GM13976 (cell line): ENCODE measurements around the gene ELOB.

Source experiments
- DNase-seq: peaks from one replicate; pipeline ENCODE4 v3.0.0; 2012; ENCODE audit warnings: low spot score
- in situ Hi-C: fragments of 300-500 bp; cut with MboI; formaldehyde crosslinking; loops from one replicate; pipeline ENCODE4 v1.12.0; 2022; ENCODE audit warnings: low sequenced_read_pairs, mixed read lengths, inconsistent platforms; ENCODE audit not compliant: unreplicated experiment
- TF ChIP-seq, protein P1 (sequence below): IDR thresholded peaks from 2 replicates; pipeline ENCODE4 v1.5.1; 2012; ENCODE audit warnings: borderline replicate concordance, mild to moderate bottlenecking; ENCODE audit not compliant: insufficient read depth; ENCODE audit errors: extremely low read depth, missing control alignments, control extremely low read depth

The ELOB gene

DNA sequence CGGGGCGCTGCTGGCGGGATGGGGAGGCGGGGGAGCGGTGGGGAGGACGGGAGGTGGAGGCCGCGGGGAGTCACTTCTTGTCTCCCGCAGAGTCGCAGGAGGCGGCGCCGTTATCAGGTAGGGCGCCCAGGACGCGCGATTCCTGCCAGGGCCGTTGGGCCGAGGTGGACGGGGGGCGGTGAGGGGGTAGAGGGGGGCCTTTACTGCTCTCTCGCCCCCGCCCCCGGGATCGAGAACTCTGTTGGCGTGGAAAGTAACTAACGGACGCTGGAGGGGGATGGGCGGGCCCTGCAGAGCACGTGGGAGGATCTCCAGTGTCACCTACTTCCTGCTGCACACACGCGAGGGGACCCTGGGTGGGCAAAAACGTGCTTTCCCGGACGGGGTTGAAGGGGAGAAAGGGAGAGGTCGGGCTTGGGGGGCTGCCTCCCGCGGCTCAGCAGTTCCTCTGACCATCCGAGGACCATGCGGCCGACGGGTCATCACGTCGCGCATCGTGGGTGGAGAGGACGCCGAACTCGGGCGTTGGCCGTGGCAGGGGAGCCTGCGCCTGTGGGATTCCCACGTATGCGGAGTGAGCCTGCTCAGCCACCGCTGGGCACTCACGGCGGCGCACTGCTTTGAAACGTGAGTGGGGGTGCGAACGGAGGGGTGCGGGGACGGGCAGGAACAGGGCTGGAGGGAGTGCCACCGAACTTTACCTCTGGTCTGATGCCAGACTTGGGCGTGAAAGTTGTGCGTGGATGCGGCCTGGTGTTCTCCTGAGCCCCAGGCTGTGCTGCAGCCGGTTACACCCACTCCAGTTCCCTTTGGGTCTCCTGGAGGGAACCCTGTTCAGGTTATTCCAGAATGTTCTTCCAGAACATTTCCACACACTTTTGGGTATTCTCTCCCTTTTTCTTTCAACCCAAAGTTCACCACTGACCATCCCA is 40.5 kb upstream of the ELOB start:
- no peak for DNase-seq
- TF ChIP-seq, protein P1, sequence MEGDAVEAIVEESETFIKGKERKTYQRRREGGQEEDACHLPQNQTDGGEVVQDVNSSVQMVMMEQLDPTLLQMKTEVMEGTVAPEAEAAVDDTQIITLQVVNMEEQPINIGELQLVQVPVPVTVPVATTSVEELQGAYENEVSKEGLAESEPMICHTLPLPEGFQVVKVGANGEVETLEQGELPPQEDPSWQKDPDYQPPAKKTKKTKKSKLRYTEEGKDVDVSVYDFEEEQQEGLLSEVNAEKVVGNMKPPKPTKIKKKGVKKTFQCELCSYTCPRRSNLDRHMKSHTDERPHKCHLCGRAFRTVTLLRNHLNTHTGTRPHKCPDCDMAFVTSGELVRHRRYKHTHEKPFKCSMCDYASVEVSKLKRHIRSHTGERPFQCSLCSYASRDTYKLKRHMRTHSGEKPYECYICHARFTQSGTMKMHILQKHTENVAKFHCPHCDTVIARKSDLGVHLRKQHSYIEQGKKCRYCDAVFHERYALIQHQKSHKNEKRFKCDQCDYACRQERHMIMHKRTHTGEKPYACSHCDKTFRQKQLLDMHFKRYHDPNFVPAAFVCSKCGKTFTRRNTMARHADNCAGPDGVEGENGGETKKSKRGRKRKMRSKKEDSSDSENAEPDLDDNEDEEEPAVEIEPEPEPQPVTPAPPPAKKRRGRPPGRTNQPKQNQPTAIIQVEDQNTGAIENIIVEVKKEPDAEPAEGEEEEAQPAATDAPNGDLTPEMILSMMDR: no peak
- in situ Hi-C loops: no loop called here

DNA sequence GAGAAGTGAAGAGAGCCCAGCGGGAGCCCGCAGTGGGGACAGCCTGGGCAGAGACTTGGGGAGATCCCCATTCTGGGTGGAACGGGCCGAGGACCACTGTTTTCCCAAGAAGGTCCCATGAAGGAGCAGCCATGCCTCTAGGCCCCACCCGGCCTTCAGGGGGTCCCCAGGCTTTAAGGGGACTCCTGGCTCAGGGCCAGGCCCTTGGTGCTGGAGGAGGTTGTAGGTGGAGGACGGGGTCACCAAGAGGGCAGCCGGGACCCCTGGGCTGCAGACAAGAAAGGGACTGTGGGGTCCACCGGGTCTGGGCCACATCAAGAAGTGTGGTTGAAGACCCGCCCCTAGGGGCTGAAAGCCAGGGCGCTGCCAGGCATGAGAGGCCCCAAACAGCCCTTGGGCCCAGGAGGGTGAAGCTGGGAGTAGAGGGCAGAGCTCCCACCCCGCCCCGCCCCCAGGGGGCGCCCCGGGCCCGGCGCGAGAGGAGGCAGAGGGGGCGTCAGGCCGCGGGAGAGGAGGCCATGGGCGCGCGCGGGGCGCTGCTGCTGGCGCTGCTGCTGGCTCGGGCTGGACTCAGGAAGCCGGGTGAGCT is 39.8 kb upstream of the ELOB start, which contains the start of gene PRSS21:
TSS of gene PRSS21 (plus strand) at position 487 of the 589 bp plus-strand sequence. CDS start at position 519, 32 bp downstream.
- DNase-seq: no peak
- TF ChIP-seq, protein P1: no peak
- in situ Hi-C loops: no loop called here

DNA sequence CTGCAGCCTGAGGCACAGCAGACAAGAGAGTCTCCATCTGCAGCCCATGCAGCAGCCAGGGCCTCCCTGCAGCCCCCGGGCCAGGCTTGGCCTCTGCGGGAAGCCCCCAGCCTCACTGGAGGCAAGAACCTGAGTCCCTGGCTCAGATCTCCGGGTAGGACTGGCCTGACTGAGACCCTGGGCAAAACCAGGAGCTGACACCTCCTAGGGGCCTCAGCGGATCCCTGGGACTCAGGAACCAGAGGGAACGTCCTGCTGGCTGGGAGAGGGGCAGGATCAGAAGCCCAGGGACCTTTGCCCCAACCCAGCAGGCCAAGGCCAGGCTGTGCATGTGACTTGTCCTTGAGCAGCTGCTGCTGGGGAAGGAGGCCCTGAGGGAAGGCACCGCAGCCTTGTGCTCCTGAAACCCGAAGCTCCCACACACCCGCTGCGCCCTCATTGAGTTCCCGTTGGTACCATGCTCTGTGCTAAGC is 38.3 kb upstream of the ELOB start:
- DNase-seq: no peak
- in situ Hi-C loops: no loop called here
- TF ChIP-seq, protein P1: no peak

DNA sequence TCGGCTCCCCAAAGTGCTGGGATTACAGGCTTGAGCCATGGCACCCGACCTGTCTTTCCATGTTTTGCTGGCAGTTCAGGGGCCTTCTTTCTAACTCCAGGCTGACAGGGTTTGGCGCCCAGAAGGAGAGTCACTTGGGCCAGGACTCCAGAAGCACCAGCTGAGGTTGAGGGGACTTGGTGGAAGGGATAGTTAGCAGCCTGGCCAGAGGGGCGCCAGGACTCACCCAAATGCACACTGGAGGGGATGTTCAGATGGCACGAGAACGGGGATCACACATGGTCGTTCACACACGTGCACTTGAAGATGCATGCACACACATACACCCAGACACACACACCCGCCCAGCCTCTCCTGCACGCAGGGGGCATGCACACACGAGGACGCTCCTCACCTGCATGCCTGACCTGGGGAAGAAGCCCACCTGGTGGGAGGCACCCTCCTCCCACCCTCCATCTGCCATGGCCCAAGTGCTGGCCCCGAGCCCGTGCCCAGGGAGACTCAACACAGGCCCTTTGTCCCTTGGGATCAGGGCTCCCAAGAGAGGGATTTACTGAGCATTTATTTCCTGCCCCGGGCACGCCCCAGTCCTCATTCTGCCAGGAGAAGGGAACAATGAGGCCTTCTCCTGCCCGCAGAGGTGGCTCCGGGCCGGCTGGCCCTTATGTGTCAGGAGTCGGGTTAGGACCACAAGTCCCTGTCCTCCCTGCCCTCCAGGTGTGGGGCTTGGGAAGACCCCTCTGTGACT is 37.6 kb upstream of the ELOB start:
- in situ Hi-C loops: no loop called here
- no peak for DNase-seq
- TF ChIP-seq, protein P1: no peak

DNA sequence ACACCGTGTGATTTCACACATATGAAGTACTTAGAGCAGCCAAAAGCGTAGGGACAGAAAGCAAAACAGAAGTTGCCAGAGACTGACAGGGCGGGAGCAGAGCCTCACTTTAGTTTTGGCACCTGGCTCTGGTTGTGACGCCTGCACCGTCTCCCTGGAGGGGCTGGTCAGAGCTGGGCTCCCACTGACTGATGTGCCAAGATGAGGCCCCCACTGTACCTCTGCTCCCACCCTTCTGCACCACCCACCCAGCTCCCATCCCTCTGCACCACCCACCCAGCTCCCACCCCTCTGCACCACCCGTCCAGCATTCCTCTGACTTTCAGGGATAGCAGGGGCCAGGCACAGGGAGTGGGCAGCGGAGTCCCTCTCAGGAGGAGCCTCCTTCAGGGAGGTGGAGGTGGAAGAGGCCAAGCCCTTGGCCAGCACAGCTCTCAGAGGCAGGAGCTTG is 36.7 kb upstream of the ELOB start:
- no peak for DNase-seq
- in situ Hi-C loops: no loop called here
- TF ChIP-seq, protein P1: no peak
